HepG2 (cell line): Measurements from ENCODE around the gene CYTH1. TPM values are rescaled to one million over a fixed set of nuclear protein-coding genes. Genes with fewer than 3 reads are reported as not detected.
A peak's percentile ranks its signal among the peaks of the same experiment; 100 is the strongest.

Source experiments
- AGO2 ChIP-seq: fragments of 200-400 bp; formaldehyde crosslinking; optimal IDR thresholded peaks from 2 replicates; pipeline ENCODE3; 2017; ENCODE audit warnings: mild to moderate bottlenecking, low read depth, low read length, moderate library complexity
- CENPT ChIP-seq: sonication (generic); formaldehyde crosslinking; IDR thresholded peaks from 2 replicates; pipeline ENCODE4 v1.8.0; 2022; ENCODE audit warnings: low read depth, mild to moderate bottlenecking, moderate library complexity, missing genetic modification reagents
- HDAC1 ChIP-seq: sonication (generic); formaldehyde crosslinking; IDR thresholded peaks from 2 replicates; pipeline ENCODE4 v1.5.1; 2020; ENCODE audit warnings: mild to moderate bottlenecking, missing genetic modification reagents
- HOXA3 ChIP-seq: sonication (generic); formaldehyde crosslinking; IDR thresholded peaks from 2 replicates; pipeline ENCODE4 v1.5.0; 2020; ENCODE audit warnings: missing genetic modification reagents
- MIXL1 ChIP-seq: IDR thresholded peaks from 2 replicates; pipeline ENCODE4 v1.6.1; 2016
- NRL ChIP-seq: sonication (generic); formaldehyde crosslinking; IDR thresholded peaks from 2 replicates; pipeline ENCODE4 v1.5.0; 2020; ENCODE audit warnings: missing genetic modification reagents, mild to moderate bottlenecking, moderate library complexity, borderline replicate concordance
- RBFOX2 ChIP-seq: fragments of 200-400 bp; formaldehyde crosslinking; IDR thresholded peaks from 2 replicates; pipeline ENCODE4 v1.6.1; 2017; ENCODE audit warnings: low read depth, mild to moderate bottlenecking, low read length
- STAG1 ChIP-seq: sonication (generic); formaldehyde crosslinking; IDR thresholded peaks from 2 replicates; pipeline ENCODE4 v1.4.0; 2020; ENCODE audit warnings: missing genetic modification reagents
- ZBTB38 ChIP-seq: sonication (generic); formaldehyde crosslinking; IDR thresholded peaks from 2 replicates; pipeline ENCODE4 v1.5.1; 2020; ENCODE audit warnings: mild to moderate bottlenecking, missing genetic modification reagents
- ZC3H13 ChIP-seq: sonication (generic); formaldehyde crosslinking; IDR thresholded peaks from 2 replicates; pipeline ENCODE4 v1.8.1; 2023; ENCODE audit warnings: mild to moderate bottlenecking, missing genetic modification reagents, moderate library complexity
- ZNF205 ChIP-seq: IDR thresholded peaks from 2 replicates; pipeline ENCODE4 v1.6.1; 2018; ENCODE audit warnings: missing biosample characterization, missing genetic modification reagents
- ZNF282 ChIP-seq: fragments of 450-650 bp; IDR thresholded peaks from 2 replicates; pipeline ENCODE4 v1.6.1; 2018; ENCODE audit not compliant: partially characterized antibody
- ZNF44 ChIP-seq: sonication (generic); formaldehyde crosslinking; IDR thresholded peaks from 2 replicates; pipeline ENCODE4 v1.5.1; 2020; ENCODE audit warnings: mild to moderate bottlenecking, missing genetic modification reagents
- ZNF501 ChIP-seq: sonication (generic); formaldehyde crosslinking; IDR thresholded peaks from 2 replicates; pipeline ENCODE4 v1.5.1; 2020; ENCODE audit warnings: mild to moderate bottlenecking, moderate library complexity, missing genetic modification reagents
- ZNF891 ChIP-seq: sonication (generic); formaldehyde crosslinking; IDR thresholded peaks from 2 replicates; pipeline ENCODE4 v1.5.0; 2020; ENCODE audit warnings: mild to moderate bottlenecking, missing genetic modification reagents
- polyA plus RNA-seq, 8 experiments: library from polyadenylated mRNA; depleted of rRNA in 3 of 8; stranded (reverse) in 7 of 8; unstranded in 1 of 8; fragments of >200 nt; fragmentation: Illumina TruSeq in 4 of 8; extraction: Trizol in 4 of 8; gene quantifications; 2 replicates each; pipeline versions ENCODE4 v1.2.1 to v1.2.3, GENCODE V29; 2011 to 2016; ENCODE audit warnings: low read depth in 4 of 8, missing spikeins in 1 of 8, mixed read lengths in 1 of 8; ENCODE audit not compliant: insufficient read depth in 1 of 8
- total RNA-seq, 5 experiments: library from RNA; depleted of rRNA; stranded (reverse); fragments of >200 nt; fragmentation: Illumina TruSeq; extraction: Trizol; gene quantifications; 2 replicates each; pipeline ENCODE4 v1.2.3, GENCODE V29; 2016; ENCODE audit warnings: low read depth in 1 of 5
- TF ChIP-seq, protein P1 (sequence below): sonication (generic); formaldehyde crosslinking; IDR thresholded peaks from 2 replicates; pipeline ENCODE4 v1.5.0; 2020; ENCODE audit warnings: mild to moderate bottlenecking, missing genetic modification reagents, moderate library complexity
- TF ChIP-seq, protein P2 (sequence below): sonication (generic); formaldehyde crosslinking; IDR thresholded peaks from 2 replicates; pipeline ENCODE4 v1.4.0; 2020; ENCODE audit warnings: missing genetic modification reagents
- TF ChIP-seq, protein P3 (sequence below): sonication (generic); formaldehyde crosslinking; IDR thresholded peaks from 2 replicates; pipeline ENCODE4 v1.9.0; 2022; ENCODE audit warnings: missing genetic modification reagents, mild to moderate bottlenecking, borderline replicate concordance
- TF ChIP-seq, protein P4 (sequence below): IDR thresholded peaks from 2 replicates; pipeline ENCODE4 v1.6.1; 2012; ENCODE audit warnings: low read depth, low read length, improper control_type of control experiment
- TF ChIP-seq, protein P5 (sequence below): sonication (generic); formaldehyde crosslinking; IDR thresholded peaks from 2 replicates; pipeline ENCODE4 v1.8.1; 2022; ENCODE audit warnings: mild to moderate bottlenecking, missing genetic modification reagents

Gene CYTH1
- total and polyA plus RNA-seq, 2 of the 13 experiments (the other 11 are each of a cell fraction or from before 2014, with no cell fraction given): 20.1 to 48.9 TPM

DNA sequence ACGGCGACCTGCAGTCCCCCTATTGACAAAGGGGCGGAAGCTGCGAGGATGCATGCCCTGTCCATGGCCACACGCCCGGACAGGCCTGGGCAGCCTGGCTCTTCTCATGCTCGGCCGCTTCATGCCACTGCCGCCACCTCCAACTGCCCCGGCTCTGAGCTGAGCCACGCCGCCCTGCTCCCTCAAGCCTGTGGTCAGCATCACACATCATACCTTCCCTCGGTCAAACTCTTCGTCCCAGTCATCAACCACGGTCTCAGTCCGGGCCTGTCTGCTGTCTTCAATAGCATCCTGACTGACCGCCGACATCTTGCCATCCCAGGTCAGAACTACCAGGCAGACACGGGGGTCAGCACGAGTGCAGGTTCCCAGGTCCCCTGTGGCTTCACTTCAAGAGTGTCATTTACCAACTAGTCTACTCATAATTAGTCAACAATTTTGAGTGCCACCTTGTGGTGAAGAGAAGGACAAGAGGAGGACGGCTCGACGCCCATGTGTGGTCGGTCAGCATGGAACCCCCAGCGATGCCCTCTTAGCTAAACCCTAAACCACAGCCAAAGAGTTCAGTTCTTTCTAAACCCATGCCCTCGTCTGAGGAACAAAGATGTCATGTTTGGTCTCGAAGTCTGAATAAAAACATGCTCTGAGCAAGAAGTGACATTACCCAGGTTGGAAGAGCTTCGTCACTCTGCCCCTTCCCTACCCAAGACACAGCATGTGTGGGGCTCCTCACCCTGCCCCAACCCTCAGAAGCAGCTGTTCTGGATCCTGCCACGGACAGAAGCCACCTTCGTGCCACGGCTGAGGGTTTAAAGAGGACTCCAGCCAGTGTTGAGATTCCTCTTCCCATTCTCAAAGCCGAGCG lies 16.9 kb upstream of the CYTH1 start (continued):
- TF ChIP-seq, protein P1, sequence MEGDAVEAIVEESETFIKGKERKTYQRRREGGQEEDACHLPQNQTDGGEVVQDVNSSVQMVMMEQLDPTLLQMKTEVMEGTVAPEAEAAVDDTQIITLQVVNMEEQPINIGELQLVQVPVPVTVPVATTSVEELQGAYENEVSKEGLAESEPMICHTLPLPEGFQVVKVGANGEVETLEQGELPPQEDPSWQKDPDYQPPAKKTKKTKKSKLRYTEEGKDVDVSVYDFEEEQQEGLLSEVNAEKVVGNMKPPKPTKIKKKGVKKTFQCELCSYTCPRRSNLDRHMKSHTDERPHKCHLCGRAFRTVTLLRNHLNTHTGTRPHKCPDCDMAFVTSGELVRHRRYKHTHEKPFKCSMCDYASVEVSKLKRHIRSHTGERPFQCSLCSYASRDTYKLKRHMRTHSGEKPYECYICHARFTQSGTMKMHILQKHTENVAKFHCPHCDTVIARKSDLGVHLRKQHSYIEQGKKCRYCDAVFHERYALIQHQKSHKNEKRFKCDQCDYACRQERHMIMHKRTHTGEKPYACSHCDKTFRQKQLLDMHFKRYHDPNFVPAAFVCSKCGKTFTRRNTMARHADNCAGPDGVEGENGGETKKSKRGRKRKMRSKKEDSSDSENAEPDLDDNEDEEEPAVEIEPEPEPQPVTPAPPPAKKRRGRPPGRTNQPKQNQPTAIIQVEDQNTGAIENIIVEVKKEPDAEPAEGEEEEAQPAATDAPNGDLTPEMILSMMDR (CRISPR knock-in tag): peak; percentile 79
- TF ChIP-seq MIXL1 (CRISPR knock-in tag): peak; percentile 84
- 0 out of 2 replicates have a peak, but pooled peaks have one; percentile 56 for TF ChIP-seq ZNF891 (CRISPR knock-in tag)
- TF ChIP-seq RBFOX2: peak; percentile 28; the same call in 1 of the 2 replicates
- TF ChIP-seq, protein P2, sequence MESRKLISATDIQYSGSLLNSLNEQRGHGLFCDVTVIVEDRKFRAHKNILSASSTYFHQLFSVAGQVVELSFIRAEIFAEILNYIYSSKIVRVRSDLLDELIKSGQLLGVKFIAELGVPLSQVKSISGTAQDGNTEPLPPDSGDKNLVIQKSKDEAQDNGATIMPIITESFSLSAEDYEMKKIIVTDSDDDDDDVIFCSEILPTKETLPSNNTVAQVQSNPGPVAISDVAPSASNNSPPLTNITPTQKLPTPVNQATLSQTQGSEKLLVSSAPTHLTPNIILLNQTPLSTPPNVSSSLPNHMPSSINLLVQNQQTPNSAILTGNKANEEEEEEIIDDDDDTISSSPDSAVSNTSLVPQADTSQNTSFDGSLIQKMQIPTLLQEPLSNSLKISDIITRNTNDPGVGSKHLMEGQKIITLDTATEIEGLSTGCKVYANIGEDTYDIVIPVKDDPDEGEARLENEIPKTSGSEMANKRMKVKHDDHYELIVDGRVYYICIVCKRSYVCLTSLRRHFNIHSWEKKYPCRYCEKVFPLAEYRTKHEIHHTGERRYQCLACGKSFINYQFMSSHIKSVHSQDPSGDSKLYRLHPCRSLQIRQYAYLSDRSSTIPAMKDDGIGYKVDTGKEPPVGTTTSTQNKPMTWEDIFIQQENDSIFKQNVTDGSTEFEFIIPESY (CRISPR knock-in tag): 0 out of 2 replicates have a peak, but pooled peaks have one; percentile 33
- TF ChIP-seq, protein P3, sequence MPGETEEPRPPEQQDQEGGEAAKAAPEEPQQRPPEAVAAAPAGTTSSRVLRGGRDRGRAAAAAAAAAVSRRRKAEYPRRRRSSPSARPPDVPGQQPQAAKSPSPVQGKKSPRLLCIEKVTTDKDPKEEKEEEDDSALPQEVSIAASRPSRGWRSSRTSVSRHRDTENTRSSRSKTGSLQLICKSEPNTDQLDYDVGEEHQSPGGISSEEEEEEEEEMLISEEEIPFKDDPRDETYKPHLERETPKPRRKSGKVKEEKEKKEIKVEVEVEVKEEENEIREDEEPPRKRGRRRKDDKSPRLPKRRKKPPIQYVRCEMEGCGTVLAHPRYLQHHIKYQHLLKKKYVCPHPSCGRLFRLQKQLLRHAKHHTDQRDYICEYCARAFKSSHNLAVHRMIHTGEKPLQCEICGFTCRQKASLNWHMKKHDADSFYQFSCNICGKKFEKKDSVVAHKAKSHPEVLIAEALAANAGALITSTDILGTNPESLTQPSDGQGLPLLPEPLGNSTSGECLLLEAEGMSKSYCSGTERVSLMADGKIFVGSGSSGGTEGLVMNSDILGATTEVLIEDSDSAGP (CRISPR knock-in tag): 0 out of 2 replicates have a peak, but pooled peaks have one; percentile 9
- no peak for TF ChIP-seq ZNF282
- TF ChIP-seq, protein P4, sequence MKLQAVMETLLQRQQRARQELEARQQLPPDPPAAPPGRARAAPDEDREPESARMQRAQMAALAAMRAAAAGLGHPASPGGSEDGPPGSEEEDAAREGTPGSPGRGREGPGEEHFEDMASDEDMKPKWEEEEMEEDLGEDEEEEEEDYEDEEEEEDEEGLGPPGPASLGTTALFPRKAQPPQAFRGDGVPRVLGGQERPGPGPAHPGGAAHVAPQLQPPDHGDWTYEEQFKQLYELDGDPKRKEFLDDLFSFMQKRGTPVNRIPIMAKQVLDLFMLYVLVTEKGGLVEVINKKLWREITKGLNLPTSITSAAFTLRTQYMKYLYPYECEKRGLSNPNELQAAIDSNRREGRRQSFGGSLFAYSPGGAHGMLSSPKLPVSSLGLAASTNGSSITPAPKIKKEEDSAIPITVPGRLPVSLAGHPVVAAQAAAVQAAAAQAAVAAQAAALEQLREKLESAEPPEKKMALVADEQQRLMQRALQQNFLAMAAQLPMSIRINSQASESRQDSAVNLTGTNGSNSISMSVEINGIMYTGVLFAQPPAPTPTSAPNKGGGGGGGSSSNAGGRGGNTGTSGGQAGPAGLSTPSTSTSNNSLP: no peak
- 0 out of 2 replicates have a peak, but pooled peaks have one; percentile 28 for TF ChIP-seq ZNF501 (CRISPR knock-in tag)
- TF ChIP-seq ZBTB38 (CRISPR knock-in tag): peak; percentile 89
- TF ChIP-seq CENPT: 0 out of 2 replicates have a peak, but pooled peaks have one; percentile 17
- no peak for TF ChIP-seq ZNF44 (CRISPR knock-in tag)
- TF ChIP-seq HOXA3: 0 out of 2 replicates have a peak, but pooled peaks have one; percentile 13
- TF ChIP-seq, protein P5, sequence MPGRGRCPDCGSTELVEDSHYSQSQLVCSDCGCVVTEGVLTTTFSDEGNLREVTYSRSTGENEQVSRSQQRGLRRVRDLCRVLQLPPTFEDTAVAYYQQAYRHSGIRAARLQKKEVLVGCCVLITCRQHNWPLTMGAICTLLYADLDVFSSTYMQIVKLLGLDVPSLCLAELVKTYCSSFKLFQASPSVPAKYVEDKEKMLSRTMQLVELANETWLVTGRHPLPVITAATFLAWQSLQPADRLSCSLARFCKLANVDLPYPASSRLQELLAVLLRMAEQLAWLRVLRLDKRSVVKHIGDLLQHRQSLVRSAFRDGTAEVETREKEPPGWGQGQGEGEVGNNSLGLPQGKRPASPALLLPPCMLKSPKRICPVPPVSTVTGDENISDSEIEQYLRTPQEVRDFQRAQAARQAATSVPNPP: no peak
- TF ChIP-seq STAG1 (CRISPR knock-in tag): peak; percentile 68
- TF ChIP-seq NRL (CRISPR knock-in tag): 0 out of 2 replicates have a peak, but pooled peaks have one; percentile 52
- peak; percentile 78; the same call in 1 of the 2 replicates for TF ChIP-seq ZNF205 (CRISPR knock-in tag)
- no peak for TF ChIP-seq HDAC1 (CRISPR knock-in tag)
- peak; percentile 81 for TF ChIP-seq AGO2
- TF ChIP-seq ZC3H13 (CRISPR knock-in tag): no peak
